NCI-H774 (cell line): ENCODE data around the gene GADD45A.

ENCODE experiments used
- DNase-seq: peaks from one replicate; lab custom pipeline; 2025; lab: John Stamatoyannopoulos, UW

GADD45A gene

GRCh38 chr1:67668660-67669059 lies 16.3 kb upstream of the GADD45A start:
- DNase-seq, result no peak

- DNase-seq, result peak; percentile 29
Observed at GRCh38 chr1:67672260-67672803, 12.7 kb upstream of the GADD45A start.

- no peak for DNase-seq
Observed at GRCh38 chr1:67673468-67674201, 11.4 kb upstream of the GADD45A start.

- peak; percentile 13 for DNase-seq
Observed at GRCh38 chr1:67674260-67675011, 10.6 kb upstream of the GADD45A start.

- DNase-seq, result no peak
Observed at GRCh38 chr1:67675800-67676199, 9.2 kb upstream of the GADD45A start.

- DNase-seq, result no peak
Observed at GRCh38 chr1:67676287-67676686, 8.7 kb upstream of the GADD45A start.

GRCh38 chr1:67676946-67677345 lies 8.1 kb upstream of the GADD45A start:
- no peak for DNase-seq

- DNase-seq, result no peak
Observed at GRCh38 chr1:67677408-67677807, 7.6 kb upstream of the GADD45A start.

GRCh38 chr1:67677930-67678329 lies 7.1 kb upstream of the GADD45A start:
- DNase-seq, result no peak

- DNase-seq, result no peak
Observed at GRCh38 chr1:67679691-67680090, 5.3 kb upstream of the GADD45A start.

- no peak for DNase-seq
Observed at GRCh38 chr1:67680486-67680885, 4.5 kb upstream of the GADD45A start.

GRCh38 chr1:67682659-67683197 lies 2.3 kb upstream of the GADD45A start:
- no peak for DNase-seq

GRCh38 chr1:67683316-67683715 lies 1.7 kb upstream of the GADD45A start:
- DNase-seq, result no peak

- DNase-seq, result no peak
Observed at GRCh38 chr1:67683766-67684525, 1.1 kb upstream of the GADD45A start.

GRCh38 chr1:67684526-67685066 lies 405 bp upstream of the GADD45A start:
- DNase-seq, result no peak

GRCh38 chr1:67685558-67686266 lies 711 bp downstream of the GADD45A start:
- peak; percentile 16 for DNase-seq

GRCh38 chr1:67686267-67687197 lies 1.5 kb downstream of the GADD45A start:
- DNase-seq, result peak; percentile 31

GRCh38 chr1:67687198-67687545 lies 2.2 kb downstream of the GADD45A start:
- DNase-seq, result no peak

- DNase-seq, result no peak
Observed at GRCh38 chr1:67687649-67688048, 2.6 kb downstream of the GADD45A start.

- DNase-seq, result no peak
Observed at GRCh38 chr1:67688526-67689219, 3.7 kb downstream of the GADD45A start.
